ENCODE measurements around the gene KIT.

DNA sequence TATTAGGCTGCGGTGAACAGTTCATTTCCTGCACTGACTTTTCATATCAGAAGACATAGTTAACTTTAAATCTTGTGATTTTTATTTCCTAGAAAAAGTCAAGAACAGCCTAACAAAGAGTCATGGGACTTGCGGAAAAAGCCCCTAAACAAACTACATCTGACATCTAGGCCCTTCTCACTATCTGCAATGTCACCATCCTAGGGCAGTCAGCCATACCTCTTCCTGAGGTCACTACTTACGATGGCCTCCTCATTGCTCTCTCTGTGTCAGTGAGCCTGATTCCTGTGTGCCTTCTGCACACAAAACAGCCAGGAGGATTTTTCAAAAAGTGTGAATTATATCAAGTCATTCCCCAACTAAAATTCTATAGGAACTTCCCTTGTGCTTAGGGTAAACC, 22.4 kb upstream of the KIT start:
- no peak for TF ChIP-seq DPF2 (CRISPR knock-in tag; IDR thresholded peaks at IDR 0.05; ENCODE audit: borderline replicate concordance, low read depth)
- TF ChIP-seq ZFX (CRISPR knock-in tag; IDR thresholded peaks at IDR 0.05; ENCODE audit: low read depth) = no peak
- TF ChIP-seq ZSCAN31 (CRISPR knock-in tag; IDR thresholded peaks at IDR 0.05; ENCODE audit: low read depth) = no peak
- TF ChIP-seq POLR2A (IDR thresholded peaks at IDR 0.05; ENCODE audit: insufficient read depth in 1 of 2, low read depth in 2 of 2, low read length in 2 of 2) = no peak
- TF ChIP-seq IRF2 (CRISPR knock-in tag; IDR thresholded peaks at IDR 0.05) = no peak
- TF ChIP-seq ZFAT (CRISPR knock-in tag; conservative IDR thresholded peaks at IDR 0.05) = no peak
- no peak for TF ChIP-seq ZNF207 (IDR thresholded peaks at IDR 0.05; ENCODE audit: borderline replicate concordance)
- no peak for TF ChIP-seq ZNF850 (CRISPR knock-in tag; conservative IDR thresholded peaks at IDR 0.05)
- no peak for TF ChIP-seq ATM (IDR thresholded peaks at IDR 0.05; ENCODE audit: borderline replicate concordance)
- TF ChIP-seq ZKSCAN1 (IDR thresholded peaks at IDR 0.05; ENCODE audit: low read length) = no peak
- no peak for TF ChIP-seq POLR2AphosphoS2 (IDR thresholded peaks at IDR 0.05; ENCODE audit: low read depth, low read length)
- TF ChIP-seq, protein P1, sequence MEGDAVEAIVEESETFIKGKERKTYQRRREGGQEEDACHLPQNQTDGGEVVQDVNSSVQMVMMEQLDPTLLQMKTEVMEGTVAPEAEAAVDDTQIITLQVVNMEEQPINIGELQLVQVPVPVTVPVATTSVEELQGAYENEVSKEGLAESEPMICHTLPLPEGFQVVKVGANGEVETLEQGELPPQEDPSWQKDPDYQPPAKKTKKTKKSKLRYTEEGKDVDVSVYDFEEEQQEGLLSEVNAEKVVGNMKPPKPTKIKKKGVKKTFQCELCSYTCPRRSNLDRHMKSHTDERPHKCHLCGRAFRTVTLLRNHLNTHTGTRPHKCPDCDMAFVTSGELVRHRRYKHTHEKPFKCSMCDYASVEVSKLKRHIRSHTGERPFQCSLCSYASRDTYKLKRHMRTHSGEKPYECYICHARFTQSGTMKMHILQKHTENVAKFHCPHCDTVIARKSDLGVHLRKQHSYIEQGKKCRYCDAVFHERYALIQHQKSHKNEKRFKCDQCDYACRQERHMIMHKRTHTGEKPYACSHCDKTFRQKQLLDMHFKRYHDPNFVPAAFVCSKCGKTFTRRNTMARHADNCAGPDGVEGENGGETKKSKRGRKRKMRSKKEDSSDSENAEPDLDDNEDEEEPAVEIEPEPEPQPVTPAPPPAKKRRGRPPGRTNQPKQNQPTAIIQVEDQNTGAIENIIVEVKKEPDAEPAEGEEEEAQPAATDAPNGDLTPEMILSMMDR (CRISPR knock-in tag; IDR thresholded peaks at IDR 0.05) = no peak
- TF ChIP-seq AGO1 (IDR thresholded peaks at IDR 0.05; ENCODE audit: low read depth, low read length, poor library complexity, severe bottlenecking) = no peak
- TF ChIP-seq, protein P2, sequence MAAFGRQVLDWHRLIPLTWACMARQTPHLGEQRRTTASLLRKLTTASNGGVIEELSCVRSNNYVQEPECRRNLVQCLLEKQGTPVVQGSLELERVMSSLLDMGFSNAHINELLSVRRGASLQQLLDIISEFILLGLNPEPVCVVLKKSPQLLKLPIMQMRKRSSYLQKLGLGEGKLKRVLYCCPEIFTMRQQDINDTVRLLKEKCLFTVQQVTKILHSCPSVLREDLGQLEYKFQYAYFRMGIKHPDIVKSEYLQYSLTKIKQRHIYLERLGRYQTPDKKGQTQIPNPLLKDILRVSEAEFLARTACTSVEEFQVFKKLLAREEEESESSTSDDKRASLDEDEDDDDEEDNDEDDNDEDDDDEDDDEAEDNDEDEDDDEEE (CRISPR knock-in tag; IDR thresholded peaks at IDR 0.05) = no peak

Measured in HepG2 (cell line).